IPS-15b (cell line): ENCODE measurements around the gene ZNF385C.

ENCODE experiments used
- H3K27me3 ChIP-seq: one replicate; pipeline ENCODE4 v1.6.1; 2013; ENCODE audit warnings: low read length; ENCODE audit not compliant: control insufficient read depth, insufficient read depth
- H3K36me3 ChIP-seq: one replicate; pipeline ENCODE4 v1.6.1; 2013; ENCODE audit warnings: low read length; ENCODE audit not compliant: control insufficient read depth, insufficient read depth
- H3K4me1 ChIP-seq: one replicate; pipeline ENCODE4 v1.6.1; 2013; ENCODE audit warnings: mild to moderate bottlenecking, low read length; ENCODE audit not compliant: control insufficient read depth, insufficient read depth
- H3K4me3 ChIP-seq: one replicate; pipeline ENCODE4 v1.5.1; 2013; ENCODE audit warnings: low read depth, low read length
- H3K9ac ChIP-seq: one replicate; pipeline ENCODE4 v1.6.1; 2013; ENCODE audit warnings: low read depth, mild to moderate bottlenecking, low read length
- H3K9me3 ChIP-seq: one replicate; pipeline ENCODE4 v1.6.1; 2013; ENCODE audit warnings: mild to moderate bottlenecking, low read length; ENCODE audit not compliant: control insufficient read depth, insufficient read depth

The ZNF385C gene

DNA sequence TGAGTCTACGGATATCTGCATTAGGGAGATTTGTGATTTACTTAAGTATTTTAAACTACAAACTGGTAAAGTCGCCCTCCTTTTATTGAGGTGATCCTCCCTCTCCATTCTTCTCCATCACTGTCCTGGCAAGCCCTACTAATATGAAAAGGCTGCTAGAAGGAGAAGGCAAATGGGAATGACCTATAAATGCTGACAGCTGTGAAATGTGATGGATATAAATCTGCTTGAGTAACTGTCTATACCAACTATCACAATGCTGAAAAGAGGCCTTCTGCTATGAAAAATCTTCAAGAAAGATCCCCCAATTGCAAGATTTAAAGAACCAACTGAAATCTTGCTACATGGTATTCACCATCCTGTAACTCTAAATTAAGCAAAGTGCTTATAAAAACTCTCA is 96.5 kb downstream of the ZNF385C start:
- Histone ChIP-seq H3K36me3 (peaks cover 25% of the 10 kb centered on the region), H3K27me3 (no peaks in the 10 kb centered on the region), H3K4me1 (no peaks in the 10 kb centered on the region), H3K9me3 (no peaks in the 10 kb centered on the region), H3K9ac (no peak overlapping the region), H3K4me3 (no peak overlapping the region)

DNA sequence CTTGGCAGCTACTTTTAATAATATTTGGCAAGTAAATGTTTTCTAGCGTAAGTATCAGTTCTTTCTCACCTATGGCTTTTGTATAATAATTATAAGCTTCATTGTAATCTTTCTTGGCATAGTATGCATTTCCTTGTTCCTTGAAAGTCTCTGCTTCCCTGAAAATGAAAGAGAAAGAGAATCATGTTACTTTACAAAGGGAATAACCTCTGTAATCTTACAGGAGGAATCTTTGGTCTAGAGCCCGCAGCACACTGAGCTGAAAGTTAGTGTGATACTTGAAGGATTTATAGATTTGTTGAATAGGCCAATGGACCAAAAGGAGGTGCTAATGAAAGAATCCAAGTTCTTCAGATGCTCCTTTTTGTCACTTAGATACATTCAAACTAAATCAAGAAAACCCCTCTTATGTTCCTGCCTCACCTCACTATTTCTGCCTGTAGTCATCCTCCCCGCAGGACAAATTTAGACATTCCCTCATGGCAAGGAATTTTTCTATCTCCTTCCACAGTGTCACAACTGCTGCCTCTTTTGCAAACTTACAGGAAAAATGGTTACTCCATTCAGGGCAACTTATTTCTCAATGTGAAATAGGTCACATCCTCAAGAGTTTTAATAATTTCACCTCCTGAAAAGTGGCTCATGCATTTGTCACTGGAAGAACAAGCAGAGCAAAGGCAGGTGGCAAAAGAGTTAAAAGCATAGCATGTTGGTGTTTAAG is 97.7 kb downstream of the ZNF385C start:
- Histone ChIP-seq H3K9ac (no peak overlapping the region), H3K9me3 (no peaks in the 10 kb centered on the region), H3K36me3 (peaks cover 33% of the 10 kb centered on the region), H3K4me1 (no peaks in the 10 kb centered on the region), H3K4me3 (no peak overlapping the region), H3K27me3 (no peaks in the 10 kb centered on the region)

DNA sequence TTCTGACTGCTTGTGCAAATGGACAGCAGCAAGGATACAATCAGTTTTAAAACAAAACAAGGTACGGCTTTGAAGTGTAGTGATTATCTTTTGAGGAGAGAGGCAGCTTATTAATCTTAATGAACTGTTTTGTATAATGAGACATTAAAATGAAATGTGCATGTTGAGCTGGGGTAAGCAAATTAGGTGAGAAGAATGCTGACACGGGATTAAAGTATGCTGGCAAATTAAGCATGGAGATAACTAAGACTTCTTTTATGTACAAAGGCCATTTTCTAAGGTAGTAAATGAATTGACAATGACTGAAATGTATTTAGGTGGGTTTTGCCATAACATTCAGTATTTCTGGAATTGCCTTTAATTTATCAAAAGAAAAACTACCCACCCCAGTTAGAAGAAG is 99.8 kb downstream of the ZNF385C start:
- Histone ChIP-seq H3K4me3 (no peak overlapping the region), H3K9me3 (no peaks in the 10 kb centered on the region), H3K36me3 (peaks cover 42% of the 10 kb centered on the region), H3K9ac (no peak overlapping the region), H3K4me1 (no peaks in the 10 kb centered on the region), H3K27me3 (no peaks in the 10 kb centered on the region)

DNA sequence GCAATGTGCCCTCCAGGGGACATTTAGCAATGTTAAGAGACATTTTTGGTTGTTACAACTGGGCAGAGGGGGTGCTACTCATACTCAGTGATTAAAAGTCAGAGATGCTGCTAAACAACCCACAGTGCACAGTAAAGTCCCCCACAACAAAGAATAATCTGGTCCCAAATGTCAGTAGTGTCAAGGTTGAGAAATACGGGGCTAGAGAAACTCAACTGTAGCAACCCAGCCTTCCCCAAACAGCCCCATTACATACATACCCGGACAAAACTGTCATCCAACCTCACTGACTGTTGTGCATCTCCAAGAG is 101.5 kb downstream of the ZNF385C start:
- Histone ChIP-seq H3K4me3 (no peak overlapping the region), H3K27me3 (no peaks in the 10 kb centered on the region), H3K36me3 (peaks cover 47% of the 10 kb centered on the region), H3K9ac (no peak overlapping the region), H3K9me3 (no peaks in the 10 kb centered on the region), H3K4me1 (no peaks in the 10 kb centered on the region)

DNA sequence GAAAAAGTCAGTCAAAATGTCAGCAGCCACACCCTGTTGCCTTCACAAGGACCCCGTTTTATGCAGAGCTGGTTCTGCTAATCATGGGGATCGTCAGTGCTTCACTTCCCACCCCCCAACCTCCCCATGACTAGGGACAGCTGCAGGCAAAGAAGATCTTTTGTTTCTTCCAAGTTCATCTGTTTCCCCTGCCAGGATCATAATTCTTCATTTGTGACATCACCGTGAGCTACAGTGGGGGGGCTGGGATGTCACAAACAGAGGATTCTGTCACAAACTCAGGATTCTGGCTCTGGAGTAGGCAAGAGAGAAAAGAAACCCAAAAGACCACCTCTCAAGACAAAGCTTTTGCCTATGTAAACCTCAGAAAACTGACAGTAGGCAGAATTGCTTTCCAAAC is 105.7 kb downstream of the ZNF385C start:
- peaks cover 53% of the 10 kb centered on the region for H3K36me3 ChIP-seq
- H3K4me1 ChIP-seq, result no peaks in the 10 kb centered on the region
- H3K9me3 ChIP-seq, result no peaks in the 10 kb centered on the region
- H3K4me3 ChIP-seq, result no peak overlapping the region
- H3K27me3 ChIP-seq, result no peaks in the 10 kb centered on the region
- no peak overlapping the region for H3K9ac ChIP-seq

DNA sequence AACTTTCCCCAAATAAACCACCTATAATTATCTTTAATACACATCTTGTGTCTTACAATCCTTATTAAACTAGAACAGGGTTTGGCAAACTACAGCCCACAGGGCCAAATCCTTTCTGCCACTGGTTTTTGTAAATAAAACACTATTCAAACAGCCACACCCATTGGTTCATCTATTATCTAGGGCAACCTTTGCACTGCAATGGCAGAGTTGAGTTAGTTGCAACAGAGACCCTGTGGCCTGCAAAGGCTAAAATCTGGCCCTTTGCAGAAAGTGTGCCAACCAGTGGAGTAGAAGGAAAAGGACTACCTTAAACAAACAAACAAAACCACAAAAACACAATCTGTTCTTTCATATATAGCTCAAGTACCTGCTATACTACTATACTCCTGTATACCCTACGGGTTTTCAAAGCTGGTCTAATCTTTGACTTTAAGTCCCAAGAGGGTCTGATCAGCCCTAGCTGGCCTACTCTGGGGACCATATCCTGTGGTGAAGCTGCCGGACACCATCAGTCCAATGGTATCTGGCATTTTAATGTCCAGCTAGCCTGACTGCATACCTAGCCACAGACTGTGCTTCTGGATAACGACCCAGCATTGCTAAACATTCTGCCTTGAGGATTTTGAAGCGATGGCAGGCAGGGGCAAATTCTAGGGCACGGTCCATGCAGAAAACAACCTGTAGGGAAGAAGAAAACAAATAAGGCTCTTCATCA is 108.4 kb downstream of the ZNF385C start:
- Histone ChIP-seq H3K27me3 (no peaks in the 10 kb centered on the region), H3K4me1 (no peaks in the 10 kb centered on the region), H3K4me3 (no peak overlapping the region), H3K9ac (no peak overlapping the region), H3K9me3 (no peaks in the 10 kb centered on the region), H3K36me3 (peaks cover 52% of the 10 kb centered on the region)

DNA sequence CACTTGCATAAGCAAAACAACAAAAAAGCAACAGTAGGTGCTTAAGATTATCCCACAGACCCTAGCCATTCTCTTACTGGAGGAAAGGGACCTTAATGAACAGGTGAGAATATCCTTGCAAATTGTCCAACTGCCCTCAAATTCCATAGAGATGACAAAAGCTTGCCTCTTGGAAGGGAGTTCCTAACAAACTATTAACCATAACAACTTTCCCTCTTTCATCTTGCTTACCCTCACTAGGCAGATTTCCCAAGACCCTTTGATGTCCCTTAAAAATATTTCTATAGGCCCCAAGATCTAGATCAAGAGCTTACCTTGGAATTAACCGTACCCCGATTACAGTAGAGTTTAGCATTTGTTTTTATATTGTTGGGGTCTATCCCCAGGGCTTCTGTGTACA is 109.9 kb downstream of the ZNF385C start:
- Histone ChIP-seq H3K36me3 (peaks cover 56% of the 10 kb centered on the region), H3K9ac (no peak overlapping the region), H3K4me1 (no peaks in the 10 kb centered on the region), H3K4me3 (no peak overlapping the region), H3K9me3 (no peaks in the 10 kb centered on the region), H3K27me3 (no peaks in the 10 kb centered on the region)

DNA sequence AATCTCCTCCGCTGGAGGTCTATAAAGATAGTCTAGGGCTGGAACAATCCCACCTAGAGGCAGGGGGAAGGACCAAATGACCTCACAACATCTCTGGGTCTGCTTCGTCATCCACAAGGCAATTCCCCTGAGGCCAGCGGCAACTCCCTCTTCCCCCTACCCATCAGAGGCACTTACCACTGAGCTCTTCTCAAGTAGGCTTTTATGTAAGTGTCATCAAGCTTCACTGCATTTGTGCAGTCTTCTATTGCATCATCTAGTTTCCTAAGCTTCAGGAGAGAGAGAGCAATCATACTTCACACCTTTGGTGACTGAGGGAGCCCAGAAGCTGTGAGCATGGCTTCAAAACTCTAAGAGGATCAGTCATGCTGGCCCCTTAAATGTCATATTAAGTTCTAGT is 110.6 kb downstream of the ZNF385C start:
- Histone ChIP-seq H3K4me1 (no peaks in the 10 kb centered on the region), H3K9me3 (no peaks in the 10 kb centered on the region), H3K9ac (no peak overlapping the region), H3K36me3 (peaks cover 63% of the 10 kb centered on the region), H3K4me3 (no peak overlapping the region), H3K27me3 (no peaks in the 10 kb centered on the region)

DNA sequence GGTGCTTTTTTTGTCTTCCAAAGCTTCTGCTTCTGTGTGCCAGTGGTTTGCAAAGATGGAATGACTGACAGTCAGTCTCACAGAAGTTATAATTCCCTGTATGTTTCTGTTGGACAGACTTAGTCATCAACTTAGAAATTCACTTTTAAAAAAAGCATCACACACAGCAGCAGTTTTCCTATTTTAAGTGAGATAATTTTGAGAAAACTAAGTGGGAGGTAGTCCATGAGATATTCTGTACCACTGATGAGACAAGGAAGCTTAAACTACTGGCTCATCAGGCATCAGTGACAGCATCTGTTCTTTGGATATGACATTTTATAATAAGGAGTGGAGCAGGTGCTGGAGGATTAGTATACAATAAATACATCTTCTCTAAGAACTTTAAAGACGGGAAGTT is 111.6 kb downstream of the ZNF385C start:
- H3K4me3 ChIP-seq, result no peak overlapping the region
- no peaks in the 10 kb centered on the region for H3K4me1 ChIP-seq
- H3K9ac ChIP-seq, result no peak overlapping the region
- no peaks in the 10 kb centered on the region for H3K9me3 ChIP-seq
- H3K27me3 ChIP-seq, result no peaks in the 10 kb centered on the region
- peaks cover 68% of the 10 kb centered on the region for H3K36me3 ChIP-seq

DNA sequence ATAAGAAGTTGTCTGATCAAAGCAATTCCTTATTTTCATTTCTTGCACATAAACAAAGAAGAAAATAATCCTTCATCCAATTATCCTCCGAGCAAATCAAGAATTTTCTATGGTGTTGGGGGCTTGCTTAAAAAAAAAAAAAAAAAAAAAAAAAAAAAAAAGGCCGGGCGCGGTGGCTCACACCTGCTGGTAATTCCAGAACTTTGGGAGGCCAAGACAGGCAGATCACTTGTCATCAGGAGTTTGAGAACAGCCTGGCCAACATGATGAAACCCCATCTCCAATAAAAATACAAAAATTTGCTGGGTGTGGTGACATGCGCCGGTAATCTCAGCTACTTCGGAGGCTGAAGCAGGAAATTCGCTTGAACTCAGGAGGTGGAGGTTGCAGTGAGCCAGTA is 112.4 kb downstream of the ZNF385C start:
- no peaks in the 10 kb centered on the region for H3K9me3 ChIP-seq
- H3K9ac ChIP-seq, result no peak overlapping the region
- H3K27me3 ChIP-seq, result no peaks in the 10 kb centered on the region
- no peaks in the 10 kb centered on the region for H3K4me1 ChIP-seq
- H3K36me3 ChIP-seq, result peaks cover 71% of the 10 kb centered on the region
- H3K4me3 ChIP-seq, result no peak overlapping the region

DNA sequence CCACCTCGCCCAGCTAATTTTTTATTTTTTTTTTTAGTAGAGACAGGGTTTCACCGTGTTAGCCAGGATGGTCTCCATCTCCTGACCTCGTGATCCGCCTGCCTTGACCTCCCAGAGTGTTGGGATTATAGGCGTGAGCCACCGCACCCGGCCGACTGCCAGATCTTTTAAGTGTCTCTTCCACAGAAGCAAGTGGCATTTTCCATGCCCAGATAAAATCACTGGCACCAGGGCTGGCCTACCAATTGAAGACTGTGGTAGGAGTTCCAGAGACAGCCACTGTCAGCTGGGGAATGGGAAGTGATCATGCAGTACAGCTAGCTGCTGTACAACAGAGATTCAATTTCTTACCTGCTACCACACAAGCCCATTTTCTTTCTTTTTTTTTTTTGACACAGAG is 113.8 kb downstream of the ZNF385C start:
- H3K36me3 ChIP-seq, result peaks cover 71% of the 10 kb centered on the region
- no peak overlapping the region for H3K4me3 ChIP-seq
- H3K9me3 ChIP-seq, result no peaks in the 10 kb centered on the region
- H3K27me3 ChIP-seq, result no peaks in the 10 kb centered on the region
- H3K4me1 ChIP-seq, result no peaks in the 10 kb centered on the region
- no peak overlapping the region for H3K9ac ChIP-seq

DNA sequence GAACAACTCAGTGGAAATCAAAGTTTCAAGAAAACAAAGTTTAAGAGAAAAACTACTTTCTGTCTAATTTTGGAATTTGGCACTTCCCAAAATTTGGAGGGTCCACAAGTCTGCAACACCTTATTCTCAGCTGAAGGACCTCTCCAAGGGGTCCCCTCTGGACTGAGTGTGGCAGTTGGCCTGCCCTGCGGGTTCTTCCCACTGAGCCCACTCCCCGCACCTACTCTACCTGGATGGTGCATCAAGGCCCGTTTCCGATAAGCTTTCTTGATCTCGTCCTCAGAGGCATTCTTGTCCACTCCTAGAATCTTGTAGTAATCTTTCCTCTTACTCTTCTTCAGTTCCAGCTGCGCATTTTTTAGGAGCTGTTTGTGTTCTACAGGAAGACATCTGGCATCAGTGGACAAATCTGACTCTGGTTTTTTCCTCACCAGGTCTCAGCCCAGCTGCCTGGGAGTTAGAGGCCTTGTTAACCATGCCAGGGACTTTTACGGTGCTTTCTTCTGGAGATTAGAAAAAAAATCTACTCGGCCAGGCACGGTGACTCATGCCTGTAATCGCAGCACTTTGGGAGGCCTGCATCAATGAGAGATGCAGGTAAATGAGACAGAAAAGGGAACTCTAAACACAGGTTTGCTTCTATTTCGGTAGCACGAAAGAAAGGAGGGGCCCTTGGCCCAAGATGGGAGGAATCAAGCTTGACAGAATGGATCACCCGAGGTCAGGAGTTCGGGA is 116.1 kb downstream of the ZNF385C start:
- peaks cover 66% of the 10 kb centered on the region for H3K36me3 ChIP-seq
- no peaks in the 10 kb centered on the region for H3K4me1 ChIP-seq
- H3K9me3 ChIP-seq, result no peaks in the 10 kb centered on the region
- no peak overlapping the region for H3K9ac ChIP-seq
- no peak overlapping the region for H3K4me3 ChIP-seq
- no peaks in the 10 kb centered on the region for H3K27me3 ChIP-seq
